H1 (cell line): Measurements from ENCODE around the gene ACAT2. TPM values are rescaled to one million over a fixed set of nuclear protein-coding genes. Genes with fewer than 3 reads are reported as not detected.
A peak's percentile ranks its signal among the peaks of the same experiment; 100 is the strongest.

ENCODE experiments used
- CTCF ChIA-PET: fragments of 300-600 bp; sonication (Branson Sonifier 250); formaldehyde crosslinking; loops from one replicate; lab custom pipeline; 2021; ENCODE audit not compliant: partially characterized antibody; lab: Charles Lee
- POLR2A ChIA-PET: fragments of 300-600 bp; sonication (Branson Sonifier 250); formaldehyde crosslinking; loops from one replicate; lab custom pipeline; 2021; ENCODE audit warnings: inconsistent platforms; ENCODE audit not compliant: partially characterized antibody; lab: Charles Lee
- DNase-seq, 2 experiments: peaks; one replicate each; pipeline versions ENCODE4 v3.0.0 to v3.0.0-alpha.2; 2010 to 2022; ENCODE audit warnings: low spot score in 2 of 2, low read depth in 1 of 2, mixed read lengths in 1 of 2
- FAIRE-seq: peaks from 2 replicates; lab custom pipeline; 2011; peaks lifted over from hg19 to GRCh38; lab: Jason Lieb, UNC
- H2AFZ ChIP-seq: 2 replicates; pipeline ENCODE4 v1.8.1; 2012; ENCODE audit warnings: low read length, inconsistent platforms
- H2AK5ac ChIP-seq: 2 replicates; pipeline ENCODE4 v1.6.1; 2013; ENCODE audit warnings: low read depth, low read length
- H2BK120ac ChIP-seq: replicated peaks from 2 replicates; pipeline ENCODE3; 2013; ENCODE audit warnings: low read depth, low read length, inconsistent platforms
- H2BK12ac ChIP-seq: 2 replicates; pipeline ENCODE4 v1.6.1; 2013; ENCODE audit warnings: low read depth, low read length
- H2BK15ac ChIP-seq: 2 replicates; pipeline ENCODE4 v1.6.1; 2013; ENCODE audit warnings: low read length
- H2BK20ac ChIP-seq: 2 replicates; pipeline ENCODE4 v1.6.1; 2013; ENCODE audit warnings: low read length
- H2BK5ac ChIP-seq: 2 replicates; pipeline ENCODE4 v1.6.1; 2013; ENCODE audit warnings: low read depth, low read length
- H3K14ac ChIP-seq: 2 replicates; pipeline ENCODE4 v1.6.1; 2013; ENCODE audit warnings: inconsistent platforms; ENCODE audit not compliant: insufficient read length
- H3K18ac ChIP-seq: 2 replicates; pipeline ENCODE4 v1.6.1; 2013; ENCODE audit warnings: low read length; ENCODE audit errors: extremely low read depth
- H3K23ac ChIP-seq: 2 replicates; pipeline ENCODE4 v1.6.1; 2013; ENCODE audit warnings: inconsistent platforms; ENCODE audit not compliant: insufficient read length
- H3K23me2 ChIP-seq: 2 replicates; pipeline ENCODE4 v1.6.1; 2013; ENCODE audit warnings: low read depth, low read length
- H3K27ac ChIP-seq: 2 replicates; pipeline ENCODE4 v1.6.1; 2011; ENCODE audit warnings: low read depth, low read length, inconsistent platforms
- H3K27me3 ChIP-seq, 4 experiments: replicated peaks in 1 of 4; 1 replicate in 1 of 4; 2 replicates in 3 of 4; pipeline versions ENCODE4 v1.6.1 to v1.8.1; 2011 to 2013; ENCODE audit warnings: low read length in 3 of 4, mild to moderate bottlenecking in 3 of 4, inconsistent platforms in 2 of 4, mixed read lengths in 2 of 4, moderate library complexity in 1 of 4; ENCODE audit not compliant: control insufficient read depth in 3 of 4, insufficient read depth in 3 of 4; ENCODE audit errors: extremely low read depth in 1 of 4
- H3K36me3 ChIP-seq, 4 experiments: 2 replicates each; pipeline versions ENCODE4 v1.6.1 to v1.8.1; 2011 to 2013; ENCODE audit warnings: mild to moderate bottlenecking in 4 of 4, low read length in 3 of 4, moderate library complexity in 2 of 4, control low read depth in 1 of 4, inconsistent platforms in 1 of 4; ENCODE audit not compliant: insufficient read depth in 4 of 4, control insufficient read depth in 2 of 4
- H3K4ac ChIP-seq: replicated peaks from 2 replicates; pipeline ENCODE3; 2013; ENCODE audit warnings: low read length, low read depth, mixed read lengths, inconsistent platforms; ENCODE audit not compliant: insufficient read length
- H3K4me1 ChIP-seq, 4 experiments: replicated peaks in 1 of 4; 1 replicate in 1 of 4; 2 replicates in 3 of 4; pipeline versions ENCODE4 v1.6.1 to v1.8.1; 2011 to 2013; ENCODE audit warnings: low read length in 3 of 4, inconsistent platforms in 2 of 4, mixed read lengths in 1 of 4; ENCODE audit not compliant: insufficient read depth in 4 of 4, control insufficient read depth in 3 of 4
- H3K4me2 ChIP-seq, 2 experiments: 2 replicates each; pipeline versions ENCODE4 v1.6.1 to v1.8.1; 2011 to 2013; ENCODE audit warnings: low read depth in 2 of 2, low read length in 2 of 2, control low read depth in 1 of 2, inconsistent platforms in 1 of 2, mild to moderate bottlenecking in 1 of 2; ENCODE audit not compliant: insufficient read depth in 1 of 2
- H3K4me3 ChIP-seq, 4 experiments: fragments of 200-600, 300-600 bp in 1 of 4; sonication (generic), shearing (Covaris generic), sonication (Bioruptor Twin) in 1 of 4; 2 replicates each; pipeline versions ENCODE4 v1.5.1 to v1.8.1; 2011 to 2016; ENCODE audit warnings: low read length in 4 of 4, low read depth in 3 of 4, control low read depth in 2 of 4, inconsistent platforms in 2 of 4, mild to moderate bottlenecking in 2 of 4, mixed read lengths in 1 of 4, moderate library complexity in 1 of 4; ENCODE audit not compliant: insufficient read depth in 2 of 4; ENCODE audit errors: extremely low read depth in 1 of 4
- H3K56ac ChIP-seq: replicated peaks from 2 replicates; pipeline ENCODE3; 2013; ENCODE audit warnings: low read depth, mild to moderate bottlenecking, mixed read lengths, low read length, inconsistent platforms; ENCODE audit not compliant: insufficient read length
- H3K79me1 ChIP-seq: 2 replicates; pipeline ENCODE4 v1.6.1; 2013; ENCODE audit warnings: low read depth, low read length, control low read depth
- H3K79me2 ChIP-seq, 2 experiments: 2 replicates each; pipeline versions ENCODE4 v1.6.1 to v1.8.1; 2012 to 2013; ENCODE audit warnings: low read length in 2 of 2, mild to moderate bottlenecking in 2 of 2, inconsistent platforms in 1 of 2; ENCODE audit not compliant: insufficient read depth in 2 of 2, control insufficient read depth in 1 of 2
- H3K9ac ChIP-seq, 4 experiments: replicated peaks in 1 of 4; 1 replicate in 1 of 4; 2 replicates in 3 of 4; pipeline versions ENCODE4 v1.6.1 to v1.8.1; 2011 to 2013; ENCODE audit warnings: low read depth in 3 of 4, low read length in 3 of 4, control low read depth in 2 of 4, mild to moderate bottlenecking in 2 of 4, moderate library complexity in 2 of 4, inconsistent platforms in 1 of 4; ENCODE audit errors: extremely low read depth in 1 of 4
- H3K9me3 ChIP-seq, 2 experiments: 2 replicates each; pipeline versions ENCODE4 v1.6.1 to v1.8.1; 2012 to 2013; ENCODE audit warnings: mild to moderate bottlenecking in 2 of 2, moderate library complexity in 2 of 2, control low read depth in 1 of 2, inconsistent platforms in 1 of 2, low read depth in 1 of 2, low read length in 1 of 2, mixed read lengths in 1 of 2; ENCODE audit not compliant: insufficient read depth in 2 of 2
- H4K20me1 ChIP-seq, 2 experiments: replicated peaks in 1 of 2; 2 replicates each; pipeline versions ENCODE3 to v1.8.1; 2011 to 2013; ENCODE audit warnings: inconsistent platforms in 2 of 2, low read length in 2 of 2, mild to moderate bottlenecking in 1 of 2; ENCODE audit not compliant: insufficient read depth in 2 of 2, control insufficient read depth in 1 of 2
- H4K5ac ChIP-seq: 2 replicates; pipeline ENCODE4 v1.6.1; 2013; ENCODE audit warnings: low read length, low read depth, mixed read lengths, inconsistent platforms; ENCODE audit not compliant: insufficient read length
- H4K8ac ChIP-seq: 2 replicates; pipeline ENCODE4 v1.8.0; 2013; ENCODE audit warnings: mild to moderate bottlenecking, moderate library complexity, low read length, inconsistent platforms; ENCODE audit not compliant: insufficient read depth; ENCODE audit errors: extremely low read depth
- H4K91ac ChIP-seq: replicated peaks from 2 replicates; pipeline ENCODE3; 2013; ENCODE audit warnings: low read length, mixed read lengths, inconsistent platforms; ENCODE audit not compliant: insufficient read length
- CEBPB ChIP-seq: IDR thresholded peaks from 2 replicates; pipeline ENCODE4 v1.6.1; 2012; ENCODE audit warnings: low read depth, low read length
- POLR2AphosphoS5 ChIP-seq: IDR thresholded peaks from 2 replicates; pipeline ENCODE4 v1.6.1; 2011; ENCODE audit warnings: low read depth, low read length
- WGBS, 2 experiments: shearing (Covaris generic) in 1 of 2; methylation state at CpG; one replicate each; pipeline versions ENCODE4 v1.1.6 to v1.1.7; 2013 to 2015; ENCODE audit warnings: low lambda C conversion rate in 2 of 2, mixed read lengths in 2 of 2, inconsistent platforms in 1 of 2, low coverage in 1 of 2, missing lambda C conversion rate in 1 of 2; ENCODE audit not compliant: insufficient replicate concordance in 2 of 2, insufficient coverage in 1 of 2, insufficient read length in 1 of 2; ENCODE audit errors: extremely low coverage in 1 of 2, missing lambda C conversion rate in 1 of 2; 5-methylcytosine and 5-hydroxymethylcytosine counted together
- polyA plus RNA-seq, 7 experiments: library from polyadenylated mRNA; depleted of rRNA in 3 of 7; stranded (reverse) in 5 of 7; unstranded in 2 of 7; fragments of >200 nt in 5 of 7; fragments of 200-250 nt in 2 of 7; gene quantifications; 1 replicate in 5 of 7; 2 replicates in 1 of 7; 4 replicates in 1 of 7; pipeline versions ENCODE4 v1.2.1 to v1.2.3, GENCODE V29; 2011 to 2013; ENCODE audit warnings: missing spikeins in 2 of 7, mixed read lengths in 2 of 7
- total RNA-seq: library from RNA; stranded (reverse); fragmentation: NEBNext Ultra II Directional; extraction: Animal tissue kit (Norgen Biotek cat#: 25700); gene quantifications from 2 replicates; pipeline ENCODE4 v1.2.1, GENCODE V29; 2021

Gene ACAT2
- total and polyA plus RNA-seq, 2 of the 8 experiments (the other 6 are each of a cell fraction or from before 2014, with no cell fraction given): 61.6 to 166 TPM

- no peak for FAIRE-seq
- no peak overlapping the region for H4K91ac ChIP-seq
- POLR2A ChIA-PET: interaction anchor here (0.8 to 1.2 kb wide), 4 partner anchors 23 to 38 kb away, joined by 3 read pairs; no protein-coding TSS in a partner anchor
These were observed 6.6 kb upstream of the ACAT2 start for GRCh38 chr6:159754959-159755914.

More at GRCh38 chr6:159754959-159755914, 6.6 kb upstream of the ACAT2 start:
- Histone ChIP-seq H3K18ac (no peak overlapping the region), H3K56ac (no peak overlapping the region), H3K23me2 (no peaks in the 10 kb centered on the region), H3K4me3 (no peak overlapping the region), H3K23ac (no peak overlapping the region), H3K4me2 (no peak overlapping the region), H3K14ac (no peak overlapping the region), H2AK5ac (no peak overlapping the region), H3K27me3 (no peaks in the 10 kb centered on the region), H3K4ac (no peak overlapping the region), H3K36me3 (peaks cover 19 to 83% (median 50%) of the 10 kb centered on the region in 4 experiments), H2BK5ac (no peak overlapping the region), H4K20me1 (peaks cover 4 to 12% of the 10 kb centered on the region in 2 experiments), H3K9ac (no peak overlapping the region), H3K79me1 (no peaks in the 10 kb centered on the region; the same call in 1 of the 2 replicates), H2BK20ac (no peak overlapping the region), H2BK12ac (no peak overlapping the region), H3K27ac (no peak overlapping the region), H2AFZ (no peak overlapping the region), H3K79me2 (peaks cover 0 to 7% of the 10 kb centered on the region in 2 experiments; a peak in 2 of 4 replicates), H3K9me3 (no peaks in the 10 kb centered on the region), H4K8ac (peak overlapping the region; percentile 22), H2BK120ac (no peak overlapping the region), H3K4me1 (peaks cover 0 to 3% (median 2%) of the 10 kb centered on the region in 4 experiments; a peak in 5 of 7 replicates), H4K5ac (no peak overlapping the region), H2BK15ac (no peak overlapping the region)
- no peak for DNase-seq
- WGBS, 2 experiments: 96% methylated on average over 15 of the region's 15 CpGs; no CpG with 5 or more reads in 1 of the 2 experiments
- CTCF ChIA-PET: no interaction called here
- TF ChIP-seq POLR2AphosphoS5 (peak; percentile 13; the same call in 1 of the 2 replicates), CEBPB (no peak)
